Activated CD8-positive, alpha-beta memory T cell treated with anti-CD3 and anti-CD28 coated beads for 4 hours (primary cell): ENCODE data around the gene PCSK6.
"Not testable (repeated sequence)": the region's sequence is repeated elsewhere in the genome, so short reads cannot be mapped to it uniquely, and the experiment has no call there.

Experiments
- DNase-seq, 2 donors: peaks; one replicate each; pipeline ENCODE4 v3.0.0-alpha.2; 2020; ENCODE audit warnings: low read depth in 2 of 2

The PCSK6 gene

GRCh38 chr15:101463270-101463669, 26.2 kb downstream of the PCSK6 start:
- no peak for DNase-seq

- no peak for DNase-seq
These were observed 28.4 kb downstream of the PCSK6 start for GRCh38 chr15:101461097-101461496.

- no peak for DNase-seq
These were observed 29.8 kb downstream of the PCSK6 start for GRCh38 chr15:101459579-101460300.

GRCh38 chr15:101458908-101459578, 30.5 kb downstream of the PCSK6 start:
- no peak for DNase-seq

- no peak for DNase-seq
These were observed 31.2 kb downstream of the PCSK6 start for GRCh38 chr15:101458158-101458900.

GRCh38 chr15:101457696-101458095, 31.8 kb downstream of the PCSK6 start:
- DNase-seq = no peak

- no peak for DNase-seq
These were observed 33.3 kb downstream of the PCSK6 start for GRCh38 chr15:101456057-101456739.

GRCh38 chr15:101455291-101456025, 34.0 kb downstream of the PCSK6 start:
- DNase-seq = no peak

- not testable (repeated sequence) for DNase-seq
These were observed 34.7 kb downstream of the PCSK6 start for GRCh38 chr15:101454781-101455180.

GRCh38 chr15:101454365-101454764, 35.1 kb downstream of the PCSK6 start:
- DNase-seq = no peak

GRCh38 chr15:101453123-101454120, 36.1 kb downstream of the PCSK6 start:
- no peak for DNase-seq

GRCh38 chr15:101452572-101452971, 36.9 kb downstream of the PCSK6 start:
- DNase-seq = no peak

GRCh38 chr15:101451846-101452245, 37.7 kb downstream of the PCSK6 start:
- DNase-seq = no peak

GRCh38 chr15:101451266-101451799, 38.2 kb downstream of the PCSK6 start:
- DNase-seq = no peak

- DNase-seq = no peak
These were observed 38.9 kb downstream of the PCSK6 start for GRCh38 chr15:101450403-101451265.

GRCh38 chr15:101449471-101450402, 39.8 kb downstream of the PCSK6 start:
- no peak for DNase-seq

GRCh38 chr15:101448336-101448735, 41.2 kb downstream of the PCSK6 start:
- no peak for DNase-seq

GRCh38 chr15:101447561-101448071, 41.9 kb downstream of the PCSK6 start:
- DNase-seq = no peak
